SH-SY5Y (cell line): Measurements from ENCODE around the gene ZNF121.

Experiments
- GATA2 ChIP-seq: IDR thresholded peaks from 2 replicates; pipeline ENCODE4 v1.6.1; 2011; ENCODE audit warnings: mild to moderate bottlenecking, low read depth, low read length
- GATA3 ChIP-seq: IDR thresholded peaks from 2 replicates; pipeline ENCODE4 v1.6.1; 2011; ENCODE audit warnings: low read depth, mild to moderate bottlenecking, low read length, moderate library complexity

The ZNF121 gene

DNA sequence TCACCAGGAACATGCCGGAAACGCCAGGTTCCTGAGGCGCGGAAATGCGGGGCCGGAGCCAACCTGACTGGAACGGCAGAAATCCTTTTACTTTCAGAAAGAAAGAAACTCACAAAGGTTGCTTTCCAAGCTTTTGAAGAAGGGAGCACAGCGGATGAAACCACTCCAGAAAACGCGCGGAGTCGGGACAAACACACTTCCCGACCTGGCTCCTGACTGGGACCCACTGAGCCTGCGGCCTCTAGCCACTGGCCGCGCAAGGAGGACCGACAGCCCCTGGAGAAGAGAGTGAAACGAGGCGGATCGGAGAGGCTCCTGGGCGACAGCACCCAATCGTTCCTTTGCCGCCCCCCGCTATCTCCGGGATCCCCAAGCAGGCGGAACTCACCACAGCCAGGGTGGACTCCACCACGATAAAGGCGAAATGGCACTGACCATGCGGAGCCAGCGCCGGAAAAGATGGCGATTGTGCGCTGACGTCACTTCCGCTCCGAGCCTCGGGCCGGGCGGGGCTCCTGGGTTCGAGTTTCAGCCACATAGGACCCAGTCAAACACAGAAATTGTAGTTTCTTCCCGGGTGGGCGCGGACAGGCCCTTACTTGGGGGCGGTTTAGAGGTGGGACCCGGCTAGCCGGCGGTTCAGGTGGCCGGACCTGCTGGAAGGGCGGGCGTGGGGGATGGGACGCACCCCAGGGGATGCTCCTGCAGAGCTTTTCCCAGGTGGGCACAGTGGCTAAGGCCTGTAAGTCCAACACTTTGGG is at the start of gene ZNF121:
Gene ZNF121, minus strand, starts transcription at position 432 of the 761 bp plus-strand sequence. CDS start 16,407 bp downstream, outside the sequence.
- TF ChIP-seq GATA3 (no peak), GATA2 (0 out of 2 replicates have a peak, but pooled peaks have one; percentile 21)

DNA sequence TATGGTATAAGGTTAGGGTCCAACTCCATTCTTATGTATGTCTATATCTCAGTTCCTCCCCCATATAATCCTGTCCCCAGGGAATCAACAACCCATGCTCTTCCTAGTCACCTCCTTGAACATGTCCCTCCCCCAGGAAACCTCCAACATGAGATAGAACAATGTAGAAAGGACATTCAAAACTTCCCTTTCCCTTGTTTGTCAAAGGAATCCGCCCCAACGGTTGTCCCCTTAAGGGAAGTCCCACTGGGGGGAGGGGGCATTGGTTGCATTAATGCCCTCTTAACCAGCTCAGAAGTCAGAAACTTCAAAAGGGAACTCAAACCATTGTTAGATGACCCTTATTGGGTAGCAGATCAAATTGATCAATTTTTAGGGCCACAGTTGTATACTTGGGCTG is 43.6 kb upstream of the ZNF121 start:
- TF ChIP-seq GATA3, result no peak
- no peak for TF ChIP-seq GATA2

DNA sequence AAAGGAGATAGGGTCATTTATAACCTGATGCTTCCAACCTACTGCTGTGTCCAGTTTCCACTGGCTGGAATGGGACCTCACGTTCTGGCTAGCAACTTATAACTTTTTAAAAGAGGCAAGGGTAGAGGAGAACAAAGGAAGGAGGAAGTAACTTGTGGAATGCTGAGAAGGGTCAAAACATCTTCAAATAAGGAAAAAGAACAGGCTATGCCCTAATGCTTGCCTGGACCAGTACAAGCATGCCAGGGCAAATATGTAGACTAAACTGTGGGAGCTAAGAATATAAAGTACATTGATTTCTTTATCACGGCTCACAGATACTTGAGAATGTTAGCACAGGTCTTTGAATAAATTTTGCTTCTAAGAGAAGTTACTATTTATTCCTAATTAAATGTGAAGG is 38.2 kb upstream of the ZNF121 start:
- TF ChIP-seq GATA2, result no peak
- TF ChIP-seq GATA3, result no peak

DNA sequence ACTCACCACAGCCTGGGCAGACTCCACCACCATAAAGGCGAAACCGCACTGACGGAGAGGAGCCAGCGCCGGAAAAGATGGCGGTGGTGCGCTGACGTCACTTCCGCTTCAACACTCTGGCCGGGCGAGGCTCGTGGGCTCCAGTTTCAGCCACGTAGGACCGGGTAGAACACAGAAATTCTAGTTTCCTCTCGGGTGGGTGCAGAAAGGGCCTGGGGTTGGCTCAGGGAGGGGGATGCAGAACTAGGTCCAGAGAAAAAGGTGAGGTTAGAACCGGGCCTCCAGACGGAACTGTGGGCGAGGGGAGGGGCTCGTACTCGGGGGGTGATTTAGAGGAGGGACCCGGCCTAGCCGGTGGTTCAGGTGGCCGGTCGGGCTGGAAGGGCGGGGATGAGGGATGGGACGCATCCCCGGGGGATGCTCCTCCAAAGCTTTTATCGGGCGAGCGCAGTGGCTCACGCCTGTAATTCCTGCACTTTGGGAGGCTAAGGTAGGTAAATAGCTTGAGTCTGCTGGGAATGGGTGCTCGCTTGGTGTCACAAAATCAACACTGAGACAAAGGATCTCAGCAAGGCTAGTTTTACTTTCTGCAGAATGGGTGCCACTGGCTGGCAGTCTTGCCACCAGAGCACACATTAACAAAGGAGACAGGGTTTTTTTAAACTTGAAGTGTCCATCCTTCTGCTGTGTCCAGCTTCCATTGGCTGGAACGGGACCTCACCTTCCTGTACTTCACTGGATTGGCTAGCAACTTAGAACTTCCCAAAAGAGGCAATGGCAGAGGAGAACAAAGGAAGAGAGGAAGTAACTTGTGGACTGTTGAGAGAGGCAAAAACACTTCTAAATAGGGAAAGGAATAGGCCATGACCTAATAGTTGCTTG is 37.1 kb upstream of the ZNF121 start, which contains the start of gene ZNF561:
Gene ZNF561, minus strand, starts transcription at position 77 of the 882 bp plus-strand sequence. CDS start 1,776 bp downstream, outside the sequence.
- no peak for TF ChIP-seq GATA2
- no peak for TF ChIP-seq GATA3

DNA sequence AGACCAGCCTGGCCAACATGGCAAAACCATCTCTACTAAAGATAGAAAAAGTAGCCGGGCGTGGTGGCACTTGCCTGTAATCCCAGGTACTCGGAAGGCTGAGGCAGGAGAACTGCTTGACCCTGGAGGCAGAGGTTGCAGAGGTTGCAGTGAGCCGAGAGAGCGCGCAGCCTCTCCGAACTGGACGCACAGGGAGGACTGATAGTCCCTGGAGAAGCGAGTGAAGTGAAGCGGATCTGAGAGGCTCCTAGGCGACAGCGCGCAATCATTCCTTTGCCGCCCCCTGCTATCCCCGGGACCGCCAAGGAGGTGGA is 36.5 kb upstream of the ZNF121 start:
- TF ChIP-seq GATA2 (no peak), GATA3 (no peak)

DNA sequence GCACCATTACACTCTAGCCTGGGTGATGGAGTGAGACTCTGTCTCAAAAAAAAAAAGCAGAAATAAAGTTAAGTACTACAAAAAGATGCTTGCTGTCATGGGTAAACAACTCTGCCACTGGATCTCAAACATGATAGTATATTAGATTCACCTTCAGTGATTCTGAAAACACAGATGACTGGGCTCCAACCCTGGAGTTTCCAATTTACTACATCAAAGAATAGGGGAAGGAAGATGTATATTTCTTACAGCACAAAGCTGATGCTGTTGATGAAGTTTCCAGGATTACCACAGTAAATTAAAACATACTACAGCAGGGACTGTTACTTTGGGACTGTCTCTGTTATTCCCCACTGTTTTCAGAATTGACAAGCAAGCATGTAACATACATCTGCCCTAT is 31.5 kb upstream of the ZNF121 start:
- TF ChIP-seq GATA2 (no peak), GATA3 (no peak)

DNA sequence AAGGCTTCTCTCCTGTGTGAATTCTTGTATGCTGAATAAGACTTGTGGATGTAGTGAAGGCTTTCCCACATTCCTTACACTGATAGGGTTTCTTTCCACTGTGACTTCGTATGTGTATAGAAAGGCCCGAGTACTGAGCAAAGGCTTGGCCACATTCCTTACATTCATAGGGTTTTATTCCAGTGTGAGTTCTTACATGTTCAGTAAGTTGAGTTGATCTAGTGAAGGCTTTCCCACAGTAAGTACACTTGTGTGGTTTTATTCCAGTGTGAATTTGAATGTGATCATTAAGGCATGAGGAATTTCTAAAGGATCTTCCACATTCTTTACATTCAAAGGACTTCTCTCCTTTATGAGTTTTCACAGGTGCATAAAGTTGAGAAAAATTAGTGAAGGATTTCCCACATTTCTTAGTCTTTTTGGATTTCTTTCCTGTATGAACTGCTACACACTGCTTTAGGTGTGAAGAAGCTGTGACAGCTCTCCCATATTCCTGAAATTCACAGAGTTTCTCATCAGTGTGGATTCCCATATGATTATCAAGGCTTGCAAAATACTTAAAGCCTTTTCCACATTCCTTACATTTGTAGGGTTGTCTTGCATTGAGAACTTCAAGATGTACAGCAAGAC is 26.3 kb upstream of the ZNF121 start:
- no peak for TF ChIP-seq GATA3
- TF ChIP-seq GATA2, result no peak

DNA sequence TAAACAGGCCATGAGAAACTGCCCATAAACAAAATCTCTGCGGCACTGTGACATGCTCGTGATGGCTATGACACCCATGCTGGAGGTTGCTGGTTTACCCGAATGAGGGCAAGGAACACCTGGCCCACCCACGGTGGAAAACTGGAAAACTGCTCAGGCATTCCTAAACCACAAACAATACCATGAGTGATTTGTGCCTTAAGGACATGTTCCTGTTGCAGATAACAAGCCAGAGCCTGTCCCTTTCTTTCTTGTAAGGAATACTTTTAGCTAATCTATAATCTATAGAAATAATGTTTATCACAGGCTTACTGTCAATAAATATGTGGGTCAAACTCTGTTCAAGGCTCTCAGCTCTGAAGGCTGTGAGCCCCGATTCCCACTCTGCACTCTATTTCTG is 24.6 kb upstream of the ZNF121 start:
- no peak for TF ChIP-seq GATA2
- TF ChIP-seq GATA3, result no peak

DNA sequence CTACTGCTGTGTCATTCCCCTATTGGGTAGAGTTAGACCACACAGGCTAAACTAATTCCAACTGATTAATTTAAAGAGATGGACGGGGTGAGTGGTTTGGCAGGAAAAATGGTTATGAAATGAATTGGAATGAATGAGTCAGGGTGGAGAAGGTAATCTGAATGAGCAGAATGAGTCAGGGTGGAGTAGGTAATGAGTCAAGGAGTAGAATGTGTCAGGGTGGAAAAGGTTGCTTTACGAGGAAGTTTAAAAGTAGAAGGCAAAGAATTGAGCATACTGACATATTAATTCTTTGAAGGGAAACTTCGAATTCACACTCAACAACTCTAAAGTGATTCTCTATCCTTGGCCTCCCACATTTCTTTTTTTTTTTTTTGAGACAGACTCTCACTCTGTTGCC is 12.7 kb upstream of the ZNF121 start:
- TF ChIP-seq GATA3, result no peak
- no peak for TF ChIP-seq GATA2

DNA sequence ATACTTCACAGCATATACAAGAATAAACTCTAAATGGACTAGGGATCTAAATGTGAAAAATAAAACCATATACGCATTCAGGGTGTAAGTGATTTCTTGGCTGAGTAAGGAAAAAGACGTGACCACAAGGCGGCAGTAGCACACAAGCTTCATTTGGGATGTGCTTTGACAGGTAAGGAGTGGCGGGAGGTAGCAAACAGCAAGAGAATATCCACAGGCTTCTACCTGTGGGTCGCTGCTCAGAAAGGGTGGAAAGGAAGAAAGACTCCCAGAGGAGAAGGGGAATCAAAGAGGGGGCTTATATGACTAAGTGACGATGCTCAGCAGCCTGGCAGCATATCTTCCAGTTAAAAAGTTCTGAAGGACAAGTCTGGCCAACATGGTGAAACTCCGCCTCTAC is 2.5 kb upstream of the ZNF121 start:
- TF ChIP-seq GATA3 (no peak), GATA2 (no peak)

DNA sequence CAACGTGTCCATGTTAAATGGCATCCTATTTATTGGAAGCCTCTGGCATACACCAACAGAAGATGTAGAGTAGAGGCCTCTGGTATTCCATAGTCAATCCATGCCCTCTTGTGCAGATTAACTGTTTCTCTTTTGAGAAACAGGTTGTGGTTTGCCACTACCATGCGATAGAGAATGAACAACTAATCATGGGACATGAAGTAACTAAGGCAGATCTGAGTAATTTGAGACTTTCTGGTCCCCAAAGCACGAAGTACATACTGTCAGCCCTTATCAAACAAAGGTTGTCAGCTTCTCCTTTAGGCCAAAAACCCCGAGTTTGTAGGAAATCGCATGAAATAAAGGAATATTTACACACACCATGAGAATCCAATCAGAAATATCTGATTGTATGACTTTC is 3.6 kb downstream of the ZNF121 start:
- no peak for TF ChIP-seq GATA2

DNA sequence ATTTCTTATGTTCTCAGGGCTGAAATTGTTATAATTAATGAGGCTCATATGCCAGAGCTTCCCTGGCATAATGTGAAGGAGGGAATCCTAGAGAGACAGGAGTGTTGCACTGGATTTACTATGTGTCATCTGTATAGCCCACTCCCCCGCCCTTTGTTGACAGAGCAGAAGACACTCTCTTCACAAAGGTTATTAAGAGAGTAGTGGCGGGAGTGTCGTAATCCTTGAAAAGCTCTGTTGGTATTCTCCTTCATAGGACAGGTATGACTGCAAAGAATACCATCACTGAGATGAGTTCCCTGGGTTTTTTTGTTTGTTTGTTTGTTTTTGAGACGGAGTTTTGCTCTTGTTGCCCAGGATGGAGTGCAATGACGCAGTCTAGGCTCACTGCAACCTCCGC is 14.0 kb downstream of the ZNF121 start:
- no peak for TF ChIP-seq GATA3
- no peak for TF ChIP-seq GATA2

DNA sequence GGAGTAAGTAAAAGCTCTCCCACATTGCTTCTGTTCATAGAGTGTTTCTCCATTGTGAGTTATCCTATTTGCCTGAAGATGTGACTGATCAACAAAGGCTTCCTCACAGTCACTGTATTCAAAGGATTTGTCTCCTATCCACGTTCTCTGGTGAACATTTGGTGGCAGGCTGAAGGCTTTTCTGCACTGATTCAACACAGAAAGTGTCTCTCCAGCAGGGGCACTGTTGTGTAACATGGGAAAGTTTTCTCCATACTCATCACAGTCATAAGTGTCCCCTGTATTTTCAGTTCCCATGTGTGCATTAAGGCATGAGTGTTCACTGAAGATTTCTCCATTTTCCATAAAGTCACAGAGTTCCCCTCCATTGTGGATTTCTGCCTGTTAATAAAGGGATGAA is 17.6 kb downstream of the ZNF121 start:
- TF ChIP-seq GATA3 (no peak), GATA2 (no peak)

DNA sequence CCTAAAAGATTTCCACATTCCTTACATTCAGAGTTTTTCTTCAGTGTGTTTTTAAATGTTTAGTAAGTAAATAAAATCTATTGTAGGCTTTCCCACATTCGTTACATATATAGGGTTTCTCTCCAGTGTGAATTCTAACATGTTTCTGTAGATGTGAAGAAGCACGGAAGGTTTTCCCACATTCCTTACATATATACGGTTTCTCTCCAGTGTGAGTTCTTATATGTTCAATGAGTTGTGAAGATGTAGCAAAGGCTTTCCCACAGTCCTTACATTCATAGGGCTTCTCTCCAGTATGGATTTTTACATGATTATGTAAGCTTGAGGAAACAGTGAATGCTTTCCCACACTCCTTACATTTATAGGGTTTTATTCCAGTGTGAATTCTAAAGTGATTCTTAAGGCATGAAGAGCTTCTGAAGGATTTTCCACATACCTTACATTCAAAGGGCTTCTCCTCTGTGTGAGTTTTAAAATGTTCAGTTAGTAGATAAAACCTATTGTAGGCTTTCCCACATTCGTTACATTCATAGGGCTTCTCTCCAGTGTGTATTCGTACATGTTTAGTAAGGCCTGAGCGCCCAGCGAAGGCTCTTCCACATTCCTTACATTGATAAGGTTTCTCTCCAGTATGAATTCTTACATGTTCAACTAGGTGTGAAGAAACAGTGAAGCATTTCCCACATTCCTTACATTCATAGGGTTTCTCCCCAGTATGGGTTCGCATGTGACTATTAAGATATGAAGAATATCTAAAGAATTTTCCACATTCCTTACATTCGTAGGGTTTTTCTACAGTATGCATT is 18.2 kb downstream of the ZNF121 start:
- TF ChIP-seq GATA2, result no peak
- TF ChIP-seq GATA3, result no peak
